ENCODE measurements around the gene CHMP1A. TPM values are rescaled to one million over a fixed set of nuclear protein-coding genes. Genes with fewer than 3 reads are reported as not detected.

CHMP1A gene
- total RNA-seq, 6 donors from 2014 or later: 51.4 to 117 (median 97.8) TPM

DNA sequence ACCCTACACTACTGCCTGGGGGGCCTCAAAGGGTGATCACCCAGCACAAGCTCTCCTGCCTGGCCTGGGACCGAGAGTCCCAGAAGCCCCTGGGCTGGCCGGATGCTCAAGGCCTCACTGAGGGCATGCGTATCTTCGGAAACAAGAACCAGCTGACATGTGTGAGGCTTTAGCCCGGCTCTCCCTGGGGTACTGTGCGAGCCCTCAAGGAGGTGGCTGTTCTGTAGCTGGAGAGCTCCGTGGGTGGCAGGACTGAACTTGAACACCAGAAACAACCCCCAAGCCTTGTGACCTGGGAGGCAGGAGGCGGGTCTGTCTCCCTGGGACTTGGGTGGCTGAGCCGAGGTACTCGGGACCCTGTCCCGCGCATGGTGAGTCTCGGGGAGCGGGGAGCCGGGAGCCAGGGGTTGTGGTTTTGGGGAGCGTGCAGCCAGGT is 37.1 kb downstream of the CHMP1A start:
- H3K27me3 ChIP-seq: no peaks in the 10 kb centered on the region
- H3K36me3 ChIP-seq: no peaks in the 10 kb centered on the region
- ATAC-seq (ENCODE audit: low FRiP score in 2 of 2): no peak
- WGBS, 2 donors: 70 to 82% methylated on average over 2 to 13 of the region's 16 CpGs
- H3K27ac ChIP-seq: no peak overlapping the region
- H3K4me1 ChIP-seq: peaks cover 0 to 12% (median 7%) of the 10 kb centered on the region in 4 donors
- no peak for TF ChIP-seq EP300 (IDR thresholded peaks at IDR 0.05)
- peak in 1 of 2 donors; percentile 68 for DNase-seq
- no peak overlapping the region for H3K4me3 ChIP-seq
- H3K9me3 ChIP-seq: no peaks in the 10 kb centered on the region

DNA sequence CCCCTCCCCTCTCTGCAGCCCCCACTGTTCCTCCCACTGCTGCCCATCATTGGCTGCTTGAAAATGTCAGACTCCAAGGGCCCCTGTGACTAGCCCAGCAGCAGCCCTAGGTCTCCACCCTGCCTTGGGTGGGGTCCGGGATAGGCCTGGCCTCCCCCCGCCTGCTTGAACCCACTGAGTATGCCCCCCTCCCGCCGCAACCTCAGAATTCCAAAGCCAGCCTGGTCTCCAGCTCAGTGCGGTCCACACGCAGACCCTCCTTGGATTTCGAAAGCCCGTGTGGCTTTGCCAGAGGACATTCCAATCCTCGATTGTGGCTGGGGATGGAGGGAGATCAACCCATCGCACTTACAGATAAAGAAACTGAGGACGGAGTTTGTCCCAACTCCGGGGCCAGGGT is 37.7 kb downstream of the CHMP1A start:
- H3K27ac ChIP-seq: no peak overlapping the region
- DNase-seq (peak in 1 of 2 donors; percentile 26), ATAC-seq (ENCODE audit: low FRiP score in 2 of 2) (no peak)
- no peak overlapping the region for H3K4me3 ChIP-seq
- H3K36me3 ChIP-seq: no peaks in the 10 kb centered on the region
- 56 to 80% methylated on average over 8 of the region's 12 CpGs for WGBS, 2 donors
- peaks cover 0 to 12% (median 8%) of the 10 kb centered on the region in 4 donors for H3K4me1 ChIP-seq
- no peaks in the 10 kb centered on the region for H3K9me3 ChIP-seq
- no peaks in the 10 kb centered on the region for H3K27me3 ChIP-seq
- TF ChIP-seq POLR2A (IDR thresholded peaks at IDR 0.05) (no peak), POLR2AphosphoS5 (IDR thresholded peaks at IDR 0.05) (no peak), CTCF (IDR thresholded peaks at IDR 0.05) (no peak), EP300 (IDR thresholded peaks at IDR 0.05) (no peak)

DNA sequence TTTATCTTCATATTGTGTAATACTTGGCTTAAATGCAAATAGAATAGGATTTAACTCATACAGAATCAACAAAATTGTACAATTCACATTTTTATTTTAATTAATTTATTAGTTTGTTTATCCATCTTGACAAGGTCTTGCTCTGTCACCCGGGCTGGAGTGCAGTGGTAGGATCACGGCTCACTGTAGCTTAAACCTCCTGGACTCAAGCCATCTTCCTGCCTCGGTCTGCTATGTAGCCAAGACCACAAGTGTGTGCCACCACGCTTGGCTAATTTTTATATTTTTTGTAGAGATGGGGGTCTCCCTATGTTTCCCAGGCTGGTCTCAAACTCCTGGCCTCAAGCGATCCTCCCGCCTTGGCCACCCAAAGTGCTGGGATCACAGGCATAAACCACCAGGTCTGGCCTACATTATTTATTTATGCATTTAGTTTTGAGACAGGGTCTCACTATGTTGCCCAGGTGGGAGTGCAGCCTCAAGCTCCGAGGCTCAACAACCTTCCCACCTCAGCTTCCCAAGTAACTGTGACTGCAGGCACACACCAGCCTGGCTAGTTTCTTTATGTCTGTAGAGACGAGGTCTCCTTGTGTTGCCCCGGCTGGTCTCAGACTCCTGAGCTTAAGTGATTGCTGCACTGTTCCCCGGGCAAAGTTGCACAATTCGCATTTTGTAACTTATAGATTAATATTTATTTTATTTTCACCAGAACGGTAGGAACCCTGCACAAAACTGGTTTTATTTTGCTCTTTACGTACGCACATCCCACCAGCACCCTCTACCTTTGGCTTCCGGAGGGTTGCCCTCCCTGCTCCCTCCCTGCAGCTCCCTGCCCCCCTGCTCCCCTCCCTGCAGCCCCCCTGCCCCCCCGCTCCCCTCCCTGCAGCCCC is 39.2 kb downstream of the CHMP1A start:
- no peaks in the 10 kb centered on the region for H3K9me3 ChIP-seq
- DNase-seq (no peak), ATAC-seq (ENCODE audit: low FRiP score in 2 of 2) (no peak)
- H3K4me3 ChIP-seq: no peak overlapping the region
- H3K27me3 ChIP-seq: no peaks in the 10 kb centered on the region
- H3K27ac ChIP-seq: no peak overlapping the region
- WGBS, 2 donors: 55% methylated on average over 14 to 16 of the region's 16 CpGs
- TF ChIP-seq CTCF (IDR thresholded peaks at IDR 0.05) (no peak), POLR2AphosphoS5 (IDR thresholded peaks at IDR 0.05) (no peak), EP300 (IDR thresholded peaks at IDR 0.05) (no peak), POLR2A (IDR thresholded peaks at IDR 0.05) (no peak)
- H3K4me1 ChIP-seq: peaks cover 0 to 9% (median 8%) of the 10 kb centered on the region in 4 donors
- H3K36me3 ChIP-seq: no peaks in the 10 kb centered on the region

- ATAC-seq (ENCODE audit: low FRiP score in 2 of 2) (no peak), DNase-seq (no peak)
- Histone ChIP-seq H3K4me1 (peaks cover 0 to 10% (median 8%) of the 10 kb centered on the region in 4 donors), H3K9me3 (no peaks in the 10 kb centered on the region), H3K27ac (peak overlapping the region; percentile 33 to 68 (median 55)), H3K4me3 (no peak overlapping the region), H3K36me3 (no peaks in the 10 kb centered on the region), H3K27me3 (no peaks in the 10 kb centered on the region)
- no peak for TF ChIP-seq POLR2A (IDR thresholded peaks at IDR 0.05)
- no peak for TF ChIP-seq CTCF (IDR thresholded peaks at IDR 0.05)
- no peak for TF ChIP-seq POLR2AphosphoS5 (IDR thresholded peaks at IDR 0.05)
- TF ChIP-seq EP300 (IDR thresholded peaks at IDR 0.05): no peak
- 54 to 64% methylated on average over 6 of the region's 6 CpGs for WGBS, 2 donors
Measured at GRCh38 chr16:89617036-89617435, 40.5 kb downstream of the CHMP1A start.

GRCh38 chr16:89616623-89617022 is 40.9 kb downstream of the CHMP1A start:
- no peak for DNase-seq
- peak overlapping the region; percentile 33 to 68 (median 55) for H3K27ac ChIP-seq

More at GRCh38 chr16:89616623-89617022, 40.9 kb downstream of the CHMP1A start:
- Histone ChIP-seq H3K36me3 (no peaks in the 10 kb centered on the region), H3K4me1 (peaks cover 0 to 10% (median 8%) of the 10 kb centered on the region in 4 donors), H3K9me3 (no peaks in the 10 kb centered on the region), H3K4me3 (no peak overlapping the region), H3K27me3 (no peaks in the 10 kb centered on the region)
- TF ChIP-seq POLR2AphosphoS5 (IDR thresholded peaks at IDR 0.05) (peak in 1 of 2 donors; percentile 16), CTCF (IDR thresholded peaks at IDR 0.05) (no peak)
- 61 to 66% methylated on average over 20 of the region's 20 CpGs for WGBS, 2 donors
- ATAC-seq (ENCODE audit: low FRiP score in 2 of 2): no peak
